ENCODE measurements around the gene SIRPA.

DNA sequence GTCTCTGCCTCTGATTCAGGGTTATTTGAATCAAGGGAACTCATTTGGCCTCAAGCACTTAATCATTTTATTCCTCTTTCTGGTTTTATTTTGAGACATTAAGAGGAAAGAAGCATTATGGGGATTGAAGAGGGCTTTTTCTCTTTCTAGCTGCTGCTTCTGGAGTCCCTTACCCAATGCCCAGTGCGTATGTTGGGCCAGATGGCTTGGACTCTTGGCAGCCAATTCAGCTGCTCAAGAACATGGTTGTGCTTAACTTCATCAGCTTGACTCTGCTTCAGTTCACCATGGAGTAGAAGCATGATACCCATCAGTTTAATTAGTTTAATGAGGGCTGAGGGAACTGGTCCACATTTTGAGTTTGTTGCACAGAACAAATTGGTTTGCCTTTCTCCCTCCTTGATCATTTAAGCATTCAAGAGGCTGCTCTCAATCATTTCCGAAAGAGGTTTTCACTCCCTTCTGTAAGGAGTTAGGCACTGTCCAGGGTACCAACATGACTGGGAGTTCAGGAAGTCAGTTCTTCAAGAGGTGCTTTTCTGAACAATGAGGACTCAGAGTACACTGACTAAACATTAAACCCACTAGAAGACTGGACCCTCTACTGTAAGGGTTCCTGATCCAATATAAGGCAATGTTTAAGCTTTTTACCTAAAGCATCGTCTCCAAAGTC is 84.0 kb downstream of the SIRPA start:
- TF ChIP-seq RUNX3 (IDR thresholded peaks at IDR 0.05; ENCODE audit: low read length): no peak
- no peak for TF ChIP-seq MTA3 (IDR thresholded peaks at IDR 0.05; ENCODE audit: borderline replicate concordance, low read length)

All from GM12878 (cell line).